Breast epithelium (tissue), 4 donors: Measurements from ENCODE around the gene BRCA1. TPM values are rescaled to one million over a fixed set of nuclear protein-coding genes. Genes with fewer than 3 reads are reported as not detected.
A peak's percentile ranks its signal among the peaks of the same experiment; 100 is the strongest.
"Not testable (repeated sequence)": the region's sequence is repeated elsewhere in the genome, so short reads cannot be mapped to it uniquely, and the experiment has no call there.

Source experiments
- DNase-seq, 2 donors: peaks; one replicate each; pipeline ENCODE4 v3.0.0-alpha.2; 2019; ENCODE audit warnings: low spot score in 2 of 2
- H3K27ac ChIP-seq, 2 donors: fragments of 200-600 bp; sonication (generic) in 1 of 2; one replicate each; pipeline ENCODE4 v1.5.1; 2016 to 2019; ENCODE audit warnings: mild to moderate bottlenecking in 1 of 2
- H3K27me3 ChIP-seq, 2 donors: fragments of 200-600 bp; sonication (generic) in 1 of 2; one replicate each; pipeline versions ENCODE4 v1.5.1 to v1.6.0; 2017 to 2019; ENCODE audit warnings: control low read depth in 1 of 2, mild to moderate bottlenecking in 1 of 2
- H3K36me3 ChIP-seq: fragments of 200-600 bp; one replicate; pipeline ENCODE4 v1.5.1; 2019
- H3K4me1 ChIP-seq, 2 donors: fragments of 200-600 bp; sonication (generic); one replicate each; pipeline ENCODE4 v1.5.1; 2016 to 2019; ENCODE audit warnings: control low read depth in 1 of 2
- H3K4me3 ChIP-seq, 3 donors: fragments of 200-600 bp; sonication (generic); 1 replicate in 2 of 3; 2 replicates in 1 of 3; pipeline ENCODE4 v1.5.1; 2016 to 2019; ENCODE audit warnings: mild to moderate bottlenecking in 3 of 3, moderate library complexity in 2 of 3
- H3K9me3 ChIP-seq, 2 donors: fragments of 200-600 bp; sonication (generic) in 1 of 2; one replicate each; pipeline ENCODE4 v1.5.1; 2016 to 2019; ENCODE audit warnings: control low read depth in 1 of 2
- POLR2A ChIP-seq: fragments of 450-650 bp; IDR thresholded peaks from one replicate; pipeline ENCODE4 v1.6.1; 2016; ENCODE audit warnings: antibody characterized with exemption, mild to moderate bottlenecking, moderate library complexity
- POLR2AphosphoS5 ChIP-seq, 3 donors: sonication (generic); formaldehyde crosslinking; IDR thresholded peaks; one replicate each; pipeline ENCODE4 v1.6.1; 2017; ENCODE audit warnings: antibody characterized with exemption in 3 of 3
- intact Hi-C: fragments of 100-400 bp; cut with DNase I; formaldehyde crosslinking; loops from one replicate; pipeline ENCODE4 v1.15.1; 2023; ENCODE audit warnings: low total_unique reads
- total RNA-seq, 3 donors: library from RNA; depleted of rRNA; stranded (reverse); fragments of >200 nt; gene quantifications; one replicate each; pipeline ENCODE4 v1.1.0, GENCODE V29; 2016
- TF ChIP-seq, protein P1 (sequence below), 3 donors: fragments of 450-650 bp; IDR thresholded peaks; one replicate each; pipeline ENCODE4 v1.5.1; 2016 to 2017; ENCODE audit warnings: antibody characterized with exemption in 3 of 3, mild to moderate bottlenecking in 3 of 3, moderate library complexity in 3 of 3

The BRCA1 gene
- total RNA-seq, 3 donors from 2014 or later, result 5.2 to 8.9 (median 7.4) TPM

DNA sequence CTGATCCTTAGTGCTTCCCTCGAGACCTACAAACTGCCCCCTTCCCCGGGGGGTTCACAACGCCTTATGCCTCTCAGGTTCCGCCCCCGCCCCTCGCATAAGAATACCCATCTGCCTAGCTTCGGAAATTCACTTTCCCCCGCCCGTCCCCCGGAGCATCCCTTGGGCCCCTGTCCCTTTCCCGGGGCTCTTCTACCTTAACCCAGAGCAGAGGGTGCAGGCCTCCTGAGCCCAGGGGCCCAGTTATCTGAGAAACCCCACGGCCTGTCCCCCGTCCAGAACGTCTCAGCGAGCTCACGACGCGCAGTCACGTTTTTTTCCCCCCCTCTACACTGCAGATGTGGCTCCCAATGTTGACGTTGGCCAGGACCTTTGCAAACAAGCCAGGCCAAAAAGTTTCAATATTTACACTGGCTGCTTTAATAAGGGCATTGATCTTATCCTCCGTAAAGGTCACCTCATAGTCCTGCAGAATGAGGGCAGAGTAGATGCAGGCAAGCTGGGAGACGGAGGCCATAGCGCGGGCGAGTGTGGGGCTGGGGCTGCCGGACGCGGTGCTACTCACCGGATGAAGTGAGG lies 44.5 kb upstream of the BRCA1 start:
- Histone ChIP-seq H3K27me3 (no peaks in the 10 kb centered on the region), H3K4me3 (peak overlapping the region; percentile 63 to 73 (median 65)), H3K4me1 (peaks cover 7 to 15% of the 10 kb centered on the region in 2 donors), H3K9me3 (no peaks in the 10 kb centered on the region), H3K36me3 (no peaks in the 10 kb centered on the region), H3K27ac (peak overlapping the region; percentile 95 to 99)
- DNase-seq, result peak; percentile 24 to 54
- intact Hi-C loops, result no loop called here
- no peak for TF ChIP-seq POLR2AphosphoS5 (IDR thresholded peaks at IDR 0.05)

DNA sequence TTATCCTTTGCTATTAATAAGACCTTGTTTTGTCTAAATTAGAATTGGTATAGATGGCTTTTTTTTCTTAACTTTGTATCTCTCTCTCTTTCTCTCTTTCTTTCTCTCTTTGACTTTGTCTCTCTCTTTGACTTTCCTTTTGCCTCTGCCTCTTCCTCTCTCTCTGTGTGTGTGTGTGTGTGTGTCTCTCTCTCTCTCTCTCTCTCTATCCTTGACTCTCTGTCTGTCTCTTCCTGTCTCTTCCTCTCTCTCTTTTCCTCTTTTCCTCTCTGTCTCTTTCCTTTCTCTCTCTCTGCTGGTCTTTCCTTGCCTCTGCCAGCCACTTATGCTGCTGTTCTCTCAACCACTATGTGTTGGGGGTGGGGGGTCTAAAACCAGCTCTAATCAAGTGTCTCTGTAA lies 40.8 kb upstream of the BRCA1 start:
- H3K27me3 ChIP-seq, H3K36me3 ChIP-seq, H3K4me1 ChIP-seq, H3K4me3 ChIP-seq, H3K9me3 ChIP-seq, intact Hi-C loops, DNase-seq, H3K27ac ChIP-seq: not testable (repeated sequence)

DNA sequence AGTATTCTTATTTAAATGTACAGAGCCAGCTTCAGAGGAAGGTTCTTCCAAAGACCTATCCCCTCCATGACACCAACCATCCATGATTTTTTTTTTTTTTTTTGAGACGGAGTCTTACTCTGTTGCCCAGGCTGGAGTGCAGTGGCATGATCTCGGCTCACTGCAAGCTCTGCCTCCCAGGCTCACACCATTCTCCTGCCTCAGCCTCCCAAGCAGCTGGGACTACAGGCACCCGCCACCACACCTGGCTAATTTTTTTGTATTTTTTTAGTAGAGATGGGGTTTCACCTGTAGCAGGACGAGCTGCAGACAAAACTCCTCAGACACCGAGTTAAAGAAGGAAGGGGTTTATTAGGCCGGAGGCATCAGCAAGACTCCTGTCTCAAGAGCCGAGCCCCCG lies 34.8 kb upstream of the BRCA1 start:
- intact Hi-C loops, H3K4me1 ChIP-seq, DNase-seq, H3K9me3 ChIP-seq, H3K4me3 ChIP-seq, H3K27me3 ChIP-seq, H3K36me3 ChIP-seq, H3K27ac ChIP-seq: not testable (repeated sequence)

DNA sequence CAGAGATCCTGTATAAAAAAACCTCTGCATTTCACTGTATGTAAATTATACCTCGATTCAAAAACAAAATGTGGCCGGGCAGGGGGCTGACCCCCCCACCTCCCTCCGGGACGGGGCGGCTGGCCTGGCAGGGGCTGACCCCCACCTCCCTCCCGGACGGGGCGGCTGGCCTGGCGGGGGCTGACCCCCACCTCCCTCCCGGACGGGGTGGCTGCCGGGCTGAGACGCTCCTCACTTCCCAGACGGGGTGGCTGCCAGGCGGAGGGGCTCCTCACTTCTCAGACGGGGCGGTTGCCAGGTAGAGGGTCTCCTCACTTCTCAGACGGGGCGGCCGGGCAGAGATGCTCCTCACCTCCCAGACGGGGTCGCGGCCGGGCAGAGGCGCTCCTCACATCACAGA lies 34.1 kb upstream of the BRCA1 start:
- H3K36me3 ChIP-seq, H3K4me3 ChIP-seq, H3K27ac ChIP-seq, H3K9me3 ChIP-seq, intact Hi-C loops, H3K27me3 ChIP-seq, H3K4me1 ChIP-seq, DNase-seq: not testable (repeated sequence)

DNA sequence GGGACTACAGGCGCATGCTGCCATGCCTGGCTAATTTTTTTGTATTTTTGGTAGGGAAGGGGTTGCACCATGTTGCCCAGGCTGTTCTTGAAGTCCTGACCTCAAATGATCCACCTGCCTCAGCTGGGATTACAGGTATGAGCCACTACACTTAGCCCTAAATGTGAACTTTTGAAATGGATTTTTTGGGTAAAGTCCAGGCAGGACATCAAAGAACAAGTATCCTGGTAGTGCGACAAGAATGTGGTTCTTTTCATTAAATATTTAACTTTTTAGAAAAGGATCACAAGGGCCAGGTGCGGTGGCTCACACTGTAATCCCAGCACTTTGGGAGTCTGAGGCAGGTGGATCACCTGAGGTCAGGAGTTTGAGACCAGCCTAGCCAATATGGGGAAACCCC lies 30.5 kb upstream of the BRCA1 start:
- intact Hi-C loops, result no loop called here
- Histone ChIP-seq H3K27ac (no peak overlapping the region), H3K36me3 (no peaks in the 10 kb centered on the region), H3K27me3 (no peaks in the 10 kb centered on the region), H3K4me1 (no peaks in the 10 kb centered on the region), H3K4me3 (no peak overlapping the region), H3K9me3 (no peaks in the 10 kb centered on the region)
- TF ChIP-seq POLR2AphosphoS5 (IDR thresholded peaks at IDR 0.05), result no peak
- TF ChIP-seq, protein P1, sequence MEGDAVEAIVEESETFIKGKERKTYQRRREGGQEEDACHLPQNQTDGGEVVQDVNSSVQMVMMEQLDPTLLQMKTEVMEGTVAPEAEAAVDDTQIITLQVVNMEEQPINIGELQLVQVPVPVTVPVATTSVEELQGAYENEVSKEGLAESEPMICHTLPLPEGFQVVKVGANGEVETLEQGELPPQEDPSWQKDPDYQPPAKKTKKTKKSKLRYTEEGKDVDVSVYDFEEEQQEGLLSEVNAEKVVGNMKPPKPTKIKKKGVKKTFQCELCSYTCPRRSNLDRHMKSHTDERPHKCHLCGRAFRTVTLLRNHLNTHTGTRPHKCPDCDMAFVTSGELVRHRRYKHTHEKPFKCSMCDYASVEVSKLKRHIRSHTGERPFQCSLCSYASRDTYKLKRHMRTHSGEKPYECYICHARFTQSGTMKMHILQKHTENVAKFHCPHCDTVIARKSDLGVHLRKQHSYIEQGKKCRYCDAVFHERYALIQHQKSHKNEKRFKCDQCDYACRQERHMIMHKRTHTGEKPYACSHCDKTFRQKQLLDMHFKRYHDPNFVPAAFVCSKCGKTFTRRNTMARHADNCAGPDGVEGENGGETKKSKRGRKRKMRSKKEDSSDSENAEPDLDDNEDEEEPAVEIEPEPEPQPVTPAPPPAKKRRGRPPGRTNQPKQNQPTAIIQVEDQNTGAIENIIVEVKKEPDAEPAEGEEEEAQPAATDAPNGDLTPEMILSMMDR (IDR thresholded peaks at IDR 0.05), result no peak
- no peak for TF ChIP-seq POLR2A
- DNase-seq, result no peak

DNA sequence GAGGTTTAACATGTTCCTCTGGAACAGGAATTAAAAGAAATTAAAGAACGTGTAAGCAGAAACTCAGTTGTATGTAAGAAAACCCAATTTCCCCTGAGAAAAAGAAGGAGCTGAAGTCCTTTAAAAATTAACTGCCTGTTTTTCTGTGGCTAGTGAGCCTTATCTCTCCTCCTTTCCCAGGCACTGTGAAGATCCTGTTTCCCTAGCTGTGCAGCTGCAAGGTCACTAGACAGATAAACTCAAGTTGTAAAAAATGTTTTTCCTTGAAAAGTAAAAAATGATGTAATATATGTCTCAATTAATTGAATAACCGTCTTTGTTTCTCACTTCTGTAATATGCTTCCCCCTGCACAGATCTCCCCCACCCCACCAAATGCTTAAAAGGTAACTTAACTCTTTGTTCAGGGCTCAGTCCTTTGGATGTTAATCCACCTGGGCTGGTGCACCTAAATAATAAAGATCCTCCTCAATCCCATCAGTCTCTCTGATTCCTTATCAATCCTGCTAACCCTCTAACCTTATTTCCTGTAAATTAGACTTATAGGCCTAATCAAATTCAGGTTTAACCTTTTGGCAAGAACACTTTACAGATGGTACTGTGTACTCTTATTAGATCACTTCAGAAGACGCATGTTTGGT lies 28.2 kb upstream of the BRCA1 start:
- DNase-seq, H3K36me3 ChIP-seq, H3K27ac ChIP-seq, H3K4me3 ChIP-seq, intact Hi-C loops, H3K9me3 ChIP-seq, H3K4me1 ChIP-seq, H3K27me3 ChIP-seq: not testable (repeated sequence)

DNA sequence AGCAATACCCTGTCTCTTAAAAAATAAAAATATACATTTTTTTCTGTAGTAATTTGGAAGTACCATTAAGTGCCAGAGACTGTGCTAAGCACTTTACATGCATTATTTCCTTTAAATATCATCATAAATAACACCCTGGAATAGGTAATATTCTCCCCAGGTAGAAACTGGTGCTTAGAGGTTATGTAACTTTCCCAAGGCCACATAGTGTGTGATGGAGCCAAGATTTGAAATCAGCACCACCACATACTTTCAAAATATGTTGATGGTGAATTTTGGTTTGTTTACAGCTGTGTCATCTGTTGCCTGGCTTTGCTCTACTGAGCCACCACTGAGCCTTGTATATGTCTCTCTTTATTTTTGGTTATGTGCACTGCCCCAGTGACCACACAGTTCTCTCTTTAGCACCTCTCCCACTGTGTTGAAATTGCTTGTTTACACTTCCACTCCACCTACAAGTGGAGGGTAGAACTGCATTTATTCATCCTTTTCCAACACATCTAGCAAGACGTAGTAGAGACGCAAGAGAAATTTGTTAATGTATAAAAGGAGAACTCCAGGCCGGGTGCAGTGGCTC lies 26.8 kb upstream of the BRCA1 start:
- no peak for DNase-seq
- Histone ChIP-seq H3K27me3 (no peaks in the 10 kb centered on the region), H3K36me3 (no peaks in the 10 kb centered on the region), H3K4me3 (no peak overlapping the region), H3K9me3 (no peaks in the 10 kb centered on the region), H3K27ac (no peak overlapping the region), H3K4me1 (no peaks in the 10 kb centered on the region)
- intact Hi-C loops, result no loop called here
- TF ChIP-seq, protein P1 (IDR thresholded peaks at IDR 0.05), result no peak
- no peak for TF ChIP-seq POLR2AphosphoS5 (IDR thresholded peaks at IDR 0.05)
- TF ChIP-seq POLR2A, result no peak
